Peyer's patch (tissue), 4 donors: Measurements from ENCODE around the gene DPM2.

Experiments
- POLR2A ChIP-seq, 2 donors: fragments of 450-650 bp; IDR thresholded peaks; one replicate each; pipeline ENCODE4 v1.5.1; 2017; ENCODE audit warnings: antibody characterized with exemption in 2 of 2, mild to moderate bottlenecking in 2 of 2, moderate library complexity in 2 of 2
- TF ChIP-seq, protein P1 (sequence below), 6 experiments: fragments of 450-650 bp in 4 of 6; fragments of 200-600 bp in 2 of 6; sonication (generic) in 1 of 6; IDR thresholded peaks; one replicate each; pipeline ENCODE4 v1.5.1; 2017 to 2019; ENCODE audit warnings: antibody characterized with exemption in 6 of 6, mild to moderate bottlenecking in 3 of 6, moderate library complexity in 1 of 6

- TF ChIP-seq, protein P1, sequence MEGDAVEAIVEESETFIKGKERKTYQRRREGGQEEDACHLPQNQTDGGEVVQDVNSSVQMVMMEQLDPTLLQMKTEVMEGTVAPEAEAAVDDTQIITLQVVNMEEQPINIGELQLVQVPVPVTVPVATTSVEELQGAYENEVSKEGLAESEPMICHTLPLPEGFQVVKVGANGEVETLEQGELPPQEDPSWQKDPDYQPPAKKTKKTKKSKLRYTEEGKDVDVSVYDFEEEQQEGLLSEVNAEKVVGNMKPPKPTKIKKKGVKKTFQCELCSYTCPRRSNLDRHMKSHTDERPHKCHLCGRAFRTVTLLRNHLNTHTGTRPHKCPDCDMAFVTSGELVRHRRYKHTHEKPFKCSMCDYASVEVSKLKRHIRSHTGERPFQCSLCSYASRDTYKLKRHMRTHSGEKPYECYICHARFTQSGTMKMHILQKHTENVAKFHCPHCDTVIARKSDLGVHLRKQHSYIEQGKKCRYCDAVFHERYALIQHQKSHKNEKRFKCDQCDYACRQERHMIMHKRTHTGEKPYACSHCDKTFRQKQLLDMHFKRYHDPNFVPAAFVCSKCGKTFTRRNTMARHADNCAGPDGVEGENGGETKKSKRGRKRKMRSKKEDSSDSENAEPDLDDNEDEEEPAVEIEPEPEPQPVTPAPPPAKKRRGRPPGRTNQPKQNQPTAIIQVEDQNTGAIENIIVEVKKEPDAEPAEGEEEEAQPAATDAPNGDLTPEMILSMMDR (IDR thresholded peaks at IDR 0.05), result no peak
- TF ChIP-seq POLR2A (IDR thresholded peaks at IDR 0.05), result no peak
Observed at GRCh38 chr9:127982912-127983311, 45.3 kb upstream of the DPM2 start.
